Activated CD4-positive, alpha-beta T cell treated with anti-CD3 and anti-CD28 coated beads for 1 hour (primary cell): ENCODE measurements around the gene COL6A2.
"Not testable (repeated sequence)": the region's sequence is repeated elsewhere in the genome, so short reads cannot be mapped to it uniquely, and the experiment has no call there.

Source experiments
- DNase-seq: peaks from one replicate; pipeline ENCODE4 v3.0.0-alpha.2; 2020

COL6A2 gene

GRCh38 chr21:46128106-46128932, 30.4 kb downstream of the COL6A2 start:
- DNase-seq, result no peak

DNA sequence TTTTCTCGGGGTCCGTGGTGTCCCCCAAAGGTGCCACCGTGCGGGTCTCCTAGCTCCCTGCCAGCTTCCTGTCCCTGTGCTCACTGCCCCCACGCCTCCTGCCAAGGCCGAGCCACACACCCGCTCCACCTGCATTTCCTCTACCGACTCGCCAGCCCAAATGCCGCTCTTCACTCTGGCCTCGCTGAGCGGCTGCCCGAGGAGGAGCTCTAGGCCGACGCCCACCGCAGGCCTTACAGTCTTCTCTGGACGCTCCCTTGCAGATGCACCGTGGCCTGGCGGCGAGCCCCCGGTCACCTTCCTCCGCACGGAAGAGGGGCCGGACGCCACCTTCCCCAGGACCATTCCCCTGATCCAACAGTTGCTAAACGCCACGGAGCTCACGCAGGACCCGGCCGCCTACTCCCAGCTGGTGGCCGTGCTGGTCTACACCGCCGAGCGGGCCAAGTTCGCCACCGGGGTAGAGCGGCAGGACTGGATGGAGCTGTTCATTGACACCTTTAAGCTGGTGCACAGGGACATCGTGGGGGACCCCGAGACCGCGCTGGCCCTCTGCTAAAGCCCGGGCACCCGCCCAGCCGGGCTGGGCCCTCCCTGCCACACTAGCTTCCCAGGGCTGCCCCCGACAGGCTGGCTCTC, 31.1 kb downstream of the COL6A2 start:
- DNase-seq, result no peak

GRCh38 chr21:46129846-46130651, 32.1 kb downstream of the COL6A2 start:
- no peak for DNase-seq

DNA sequence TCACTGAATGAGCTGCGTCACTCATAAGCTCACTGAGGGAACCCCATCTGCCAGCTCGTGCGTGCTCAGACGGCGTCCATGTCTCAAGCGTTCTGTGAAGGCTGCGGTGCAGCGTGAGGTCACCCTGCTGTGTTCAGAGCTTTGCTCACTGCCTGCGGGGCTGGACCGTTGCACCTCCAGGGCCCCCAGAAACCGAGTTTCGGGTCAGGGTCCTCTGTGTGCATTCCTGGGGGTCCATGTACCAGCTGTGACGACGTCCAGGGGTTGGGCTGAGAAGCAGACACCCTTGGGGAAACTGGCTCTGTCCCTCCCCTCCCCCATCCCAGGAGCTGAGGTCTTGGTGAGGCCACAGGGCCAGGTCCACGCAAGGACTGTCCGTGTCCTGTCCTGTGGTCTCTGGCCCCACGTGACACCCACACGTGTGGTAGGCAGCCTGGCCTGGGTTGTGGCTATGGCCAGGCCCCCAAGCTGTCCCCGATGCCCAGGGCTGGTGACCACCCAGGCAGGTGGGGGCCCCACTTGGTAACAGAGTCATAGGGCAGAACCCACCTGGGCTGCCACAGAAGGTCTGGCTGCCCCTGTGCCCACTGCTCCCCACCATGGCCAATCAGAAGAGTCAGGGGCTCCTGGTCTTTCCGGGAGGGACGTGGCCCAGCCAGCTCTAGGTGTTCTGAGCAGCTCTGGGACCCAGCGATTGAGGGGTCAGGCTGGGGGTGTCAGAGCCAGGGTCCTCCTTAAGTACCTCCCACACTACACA, 33.1 kb downstream of the COL6A2 start:
- no peak for DNase-seq

- DNase-seq, result no peak
Measured at GRCh38 chr21:46131588-46131837, 33.6 kb downstream of the COL6A2 start.

GRCh38 chr21:46131838-46132651, 34.1 kb downstream of the COL6A2 start:
- DNase-seq, result no peak

DNA sequence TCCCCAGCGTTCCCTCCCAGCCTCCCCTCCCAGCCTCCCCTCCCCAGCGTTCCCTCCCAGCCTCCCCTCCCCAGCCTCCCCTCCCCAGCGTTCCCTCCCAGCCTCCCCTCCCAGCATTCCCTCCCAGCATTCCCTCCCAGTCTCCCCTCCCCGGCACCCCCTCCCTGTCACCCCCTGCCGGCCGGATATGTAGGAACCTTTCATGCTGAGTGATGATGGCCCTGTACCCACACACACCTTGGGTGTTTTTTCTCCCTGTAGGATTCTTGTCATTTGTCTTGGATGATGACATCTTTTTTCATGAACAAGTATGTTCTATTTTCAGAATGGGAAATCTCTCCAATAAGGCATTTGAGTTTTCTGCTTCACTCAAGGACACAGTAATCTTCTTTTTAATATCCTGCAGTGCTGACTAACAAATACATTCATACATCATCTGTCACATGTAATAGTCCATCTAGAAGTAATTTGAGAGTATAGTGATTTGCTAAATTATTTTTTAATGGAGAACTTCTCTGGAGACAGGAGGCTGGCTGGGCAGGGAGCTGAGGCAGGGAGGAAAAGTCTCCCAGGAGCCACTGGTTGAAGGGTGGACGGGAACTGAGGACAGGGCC, 38.0 kb downstream of the COL6A2 start:
- DNase-seq, result no peak

GRCh38 chr21:46136739-46137349, 38.9 kb downstream of the COL6A2 start:
- DNase-seq, result no peak

- no peak for DNase-seq
Measured at GRCh38 chr21:46137908-46138307, 40.0 kb downstream of the COL6A2 start.

- no peak for DNase-seq
Measured at GRCh38 chr21:46138383-46138970, 40.6 kb downstream of the COL6A2 start.

- no peak for DNase-seq
Measured at GRCh38 chr21:46139686-46140085, 41.8 kb downstream of the COL6A2 start.

- DNase-seq, result not testable (repeated sequence)
Measured at GRCh38 chr21:46140352-46141003, 42.6 kb downstream of the COL6A2 start.

DNA sequence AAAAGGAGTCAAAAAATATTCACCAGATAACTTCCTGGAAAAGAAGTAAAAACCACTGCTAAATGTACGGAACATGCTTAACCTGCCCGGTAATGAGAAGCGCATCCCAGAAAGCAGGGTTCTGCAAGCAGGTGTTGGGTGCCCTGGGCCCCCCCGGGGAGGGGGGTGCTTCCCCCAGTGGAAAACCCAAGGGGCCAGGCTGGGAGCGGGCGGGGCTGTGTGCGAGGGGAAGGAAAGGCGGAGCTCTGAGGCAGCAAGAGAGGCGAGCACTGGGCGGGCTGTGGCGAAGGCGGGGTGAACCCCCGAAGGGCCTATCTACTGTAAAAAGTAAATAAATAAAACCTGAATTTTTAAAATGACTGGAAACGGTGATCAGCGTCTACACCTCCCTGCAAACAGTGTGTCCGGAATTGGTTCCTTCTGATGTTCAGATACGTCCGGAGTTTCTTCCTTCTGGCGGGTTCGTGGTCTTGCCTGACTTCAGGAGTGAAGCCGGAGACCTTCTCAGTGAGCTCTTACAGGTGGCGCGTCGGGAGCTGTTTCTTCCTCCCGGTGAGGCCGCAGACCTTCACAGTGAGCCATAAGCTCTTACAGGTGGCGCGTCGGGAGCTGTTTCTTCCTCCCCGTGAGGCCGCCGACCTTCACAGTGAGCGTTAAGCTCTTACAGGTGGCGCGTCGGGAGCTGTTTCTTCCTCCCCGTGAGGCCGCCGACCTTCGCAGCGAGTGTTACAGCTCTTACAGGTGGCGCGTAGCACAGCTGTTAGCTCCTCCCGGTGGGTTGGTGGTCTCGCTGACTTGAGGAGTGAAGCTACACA, 44.1 kb downstream of the COL6A2 start:
- DNase-seq, result no peak

GRCh38 chr21:46142582-46143473, 44.9 kb downstream of the COL6A2 start:
- DNase-seq, result no peak

GRCh38 chr21:46144464-46145070, 46.7 kb downstream of the COL6A2 start:
- no peak for DNase-seq

DNA sequence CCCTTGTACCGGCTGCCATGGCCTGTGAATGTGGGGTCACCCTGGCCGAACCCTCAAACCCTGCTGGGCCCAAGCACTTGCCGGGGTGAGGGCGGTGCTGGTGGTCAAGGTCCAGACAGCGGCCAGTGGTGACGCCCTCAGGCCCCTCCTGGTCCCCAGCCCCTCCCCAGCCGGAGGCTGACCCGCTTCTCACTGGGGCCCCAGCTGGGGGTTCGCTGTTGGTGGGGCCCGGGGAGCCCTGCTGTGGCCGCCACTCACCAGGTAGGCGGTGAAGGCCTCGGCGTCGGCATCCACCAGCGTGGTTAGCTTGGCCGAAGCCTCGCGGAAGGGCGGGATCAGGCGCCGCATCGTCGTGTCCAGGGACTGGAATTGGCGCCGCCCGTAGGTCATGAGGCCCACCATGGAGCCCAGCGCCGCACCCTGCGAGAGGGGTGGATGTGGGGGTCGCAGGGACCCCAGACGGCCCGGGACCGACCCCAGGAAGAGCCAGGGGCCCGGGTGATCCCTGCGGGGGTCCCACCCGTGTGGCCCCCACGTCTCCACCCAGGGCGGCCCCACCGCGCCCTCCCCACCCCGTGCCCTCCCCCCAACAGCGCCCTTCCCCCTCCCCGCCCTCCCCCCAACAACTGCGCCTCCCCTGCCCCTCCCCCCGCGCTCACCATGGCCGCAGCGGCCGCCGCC, 47.4 kb downstream of the COL6A2 start:
- DNase-seq, result no peak
